SW480 (cell line): Measurements from ENCODE around the gene MC1R.
A peak's percentile ranks its signal among the peaks of the same experiment; 100 is the strongest.
"Not testable (repeated sequence)": the region's sequence is repeated elsewhere in the genome, so short reads cannot be mapped to it uniquely, and the experiment has no call there.

Experiments
- DNase-seq: peaks from one replicate; pipeline ENCODE4 v3.0.0-alpha.2; 2016; ENCODE audit warnings: low spot score

The MC1R gene

GRCh38 chr16:89918453-89919347 lies at the start of gene MC1R:
Gene MC1R (plus strand): TSS chr16:89918862. CDS start chr16:89919259, 397 bp downstream.
- DNase-seq = peak; percentile 55

GRCh38 chr16:89869911-89870310 lies 48.8 kb upstream of the MC1R start:
- no peak for DNase-seq

- no peak for DNase-seq
Measured at GRCh38 chr16:89870440-89870839, 48.2 kb upstream of the MC1R start.

- no peak for DNase-seq
Measured at GRCh38 chr16:89871895-89872294, 46.8 kb upstream of the MC1R start.

GRCh38 chr16:89873109-89873971 lies 45.3 kb upstream of the MC1R start, which contains the start of gene TCF25:
Gene TCF25 (plus strand): TSS chr16:89873592. CDS start chr16:89873668, 76 bp downstream.
- DNase-seq = peak; percentile 81

- DNase-seq = peak; percentile 77
Measured at GRCh38 chr16:89873972-89874689, 44.5 kb upstream of the MC1R start.

GRCh38 chr16:89879123-89879522 lies 39.5 kb upstream of the MC1R start:
- not testable (repeated sequence) for DNase-seq

- DNase-seq = no peak
Measured at GRCh38 chr16:89880477-89881367, 37.9 kb upstream of the MC1R start.

GRCh38 chr16:89881368-89881730 lies 37.3 kb upstream of the MC1R start:
- no peak for DNase-seq

- DNase-seq = no peak
Measured at GRCh38 chr16:89883346-89884040, 35.2 kb upstream of the MC1R start.

- DNase-seq = no peak
Measured at GRCh38 chr16:89884041-89884421, 34.6 kb upstream of the MC1R start.

- no peak for DNase-seq
Measured at GRCh38 chr16:89887243-89887642, 31.4 kb upstream of the MC1R start.

- no peak for DNase-seq
Measured at GRCh38 chr16:89890200-89890599, 28.5 kb upstream of the MC1R start.

GRCh38 chr16:89890886-89891657 lies 27.6 kb upstream of the MC1R start:
- no peak for DNase-seq

GRCh38 chr16:89892055-89892630 lies 26.5 kb upstream of the MC1R start:
- DNase-seq = no peak

- no peak for DNase-seq
Measured at GRCh38 chr16:89892635-89893034, 26.0 kb upstream of the MC1R start.

GRCh38 chr16:89893642-89894548 lies 24.8 kb upstream of the MC1R start:
- DNase-seq = no peak
